Kidney glomerular epithelial cell (primary cell): ENCODE results near the gene CYFIP2.

Source experiments
- DNase-seq: peaks from one replicate; lab custom pipeline; 2025; lab: John Stamatoyannopoulos, UW

Gene CYFIP2

GRCh38 chr5:157324237-157324636 lies 58.3 kb downstream of the CYFIP2 start:
- no peak for DNase-seq

GRCh38 chr5:157326440-157327005 lies 60.6 kb downstream of the CYFIP2 start:
- DNase-seq: no peak

- no peak for DNase-seq
Observed at GRCh38 chr5:157327771-157328170, 61.8 kb downstream of the CYFIP2 start.

- DNase-seq: peak; percentile 79
Observed at GRCh38 chr5:157328277-157328912, 62.5 kb downstream of the CYFIP2 start.

GRCh38 chr5:157331807-157332206 lies 65.9 kb downstream of the CYFIP2 start:
- no peak for DNase-seq

GRCh38 chr5:157335534-157336422 lies 69.9 kb downstream of the CYFIP2 start:
- no peak for DNase-seq

- DNase-seq: no peak
Observed at GRCh38 chr5:157336423-157336744, 70.5 kb downstream of the CYFIP2 start.

GRCh38 chr5:157339409-157339808 lies 73.5 kb downstream of the CYFIP2 start:
- no peak for DNase-seq

GRCh38 chr5:157342822-157343402 lies 77.0 kb downstream of the CYFIP2 start:
- no peak for DNase-seq

GRCh38 chr5:157343842-157344790 lies 78.2 kb downstream of the CYFIP2 start:
- DNase-seq: peak; percentile 73

- no peak for DNase-seq
Observed at GRCh38 chr5:157345067-157345466, 79.1 kb downstream of the CYFIP2 start.

- no peak for DNase-seq
Observed at GRCh38 chr5:157345485-157345884, 79.6 kb downstream of the CYFIP2 start.

GRCh38 chr5:157347301-157348048 lies 81.6 kb downstream of the CYFIP2 start:
- DNase-seq: no peak

GRCh38 chr5:157348049-157348400 lies 82.1 kb downstream of the CYFIP2 start:
- no peak for DNase-seq

- no peak for DNase-seq
Observed at GRCh38 chr5:157350939-157351801, 85.2 kb downstream of the CYFIP2 start.

- DNase-seq: no peak
Observed at GRCh38 chr5:157351802-157352092, 85.8 kb downstream of the CYFIP2 start.

GRCh38 chr5:157352756-157353340 lies 86.9 kb downstream of the CYFIP2 start:
- DNase-seq: no peak

GRCh38 chr5:157354800-157355199 lies 88.9 kb downstream of the CYFIP2 start:
- no peak for DNase-seq

- no peak for DNase-seq
Observed at GRCh38 chr5:157356576-157356975, 90.7 kb downstream of the CYFIP2 start.

GRCh38 chr5:157357823-157358222 lies 91.9 kb downstream of the CYFIP2 start:
- no peak for DNase-seq
